NT2/D1 (cell line): Measurements from ENCODE around the gene SARDH.

Experiments used
- SUZ12 ChIP-seq: IDR thresholded peaks from 2 replicates; pipeline ENCODE4 v1.6.1; 2011; ENCODE audit not compliant: insufficient read length, insufficient read depth; ENCODE audit errors: extremely low read depth
- YY1 ChIP-seq: IDR thresholded peaks from 2 replicates; pipeline ENCODE4 v1.6.1; 2011; ENCODE audit not compliant: insufficient read length, insufficient read depth

GRCh38 chr9:133772581-133772980 lies 34.4 kb upstream of the SARDH start:
- TF ChIP-seq SUZ12 (no peak), YY1 (no peak)
